DOHH2 (cell line): Measurements from ENCODE around the gene TTC27.

Experiments
- H3F3A ChIP-seq: fragments of 200-600 bp; sonication (generic), shearing (Covaris generic); 2 replicates; pipeline ENCODE4 v1.6.0; 2016; ENCODE audit warnings: antibody characterized with exemption, mild to moderate bottlenecking; ENCODE audit not compliant: control insufficient read depth, insufficient read depth
- H3K27ac ChIP-seq: fragments of 200-600 bp; sonication (generic); 2 replicates; pipeline ENCODE4 v1.5.1; 2014; ENCODE audit warnings: low read depth, mild to moderate bottlenecking, low read length, moderate library complexity
- H3K27me3 ChIP-seq: fragments of 200-600 bp; sonication (generic); 2 replicates; pipeline ENCODE4 v1.6.1; 2014; ENCODE audit warnings: mild to moderate bottlenecking, low read length, mixed read lengths; ENCODE audit not compliant: control insufficient read depth
- H3K36me3 ChIP-seq: fragments of 200-600 bp; sonication (generic); 2 replicates; pipeline ENCODE4 v1.6.1; 2014; ENCODE audit warnings: mild to moderate bottlenecking, low read length, moderate library complexity, mixed read lengths; ENCODE audit not compliant: control insufficient read depth
- H3K4me1 ChIP-seq: fragments of 200-600 bp; sonication (generic); 2 replicates; pipeline ENCODE4 v1.6.1; 2014; ENCODE audit warnings: mild to moderate bottlenecking, low read length, mixed read lengths; ENCODE audit not compliant: control insufficient read depth
- H3K4me2 ChIP-seq: fragments of 200-600 bp; sonication (generic); 2 replicates; pipeline ENCODE4 v1.6.0; 2014; ENCODE audit warnings: mild to moderate bottlenecking, low read length, moderate library complexity
- H3K4me3 ChIP-seq: fragments of 200-600 bp; sonication (generic); 2 replicates; pipeline ENCODE4 v1.5.1; 2014; ENCODE audit warnings: mild to moderate bottlenecking, low read length, mixed read lengths
- H3K79me2 ChIP-seq: fragments of 200-600 bp; sonication (generic); 2 replicates; pipeline ENCODE4 v1.6.1; 2014; ENCODE audit warnings: mild to moderate bottlenecking, low read length, mixed read lengths; ENCODE audit not compliant: control insufficient read depth
- H3K9me2 ChIP-seq: fragments of 200-600 bp; sonication (generic); replicated peaks from 2 replicates; pipeline ENCODE4 v1.6.1; 2014; ENCODE audit warnings: mild to moderate bottlenecking, low read length, mixed read lengths; ENCODE audit not compliant: control insufficient read depth
- H3K9me3 ChIP-seq: fragments of 200-600 bp; sonication (generic); 2 replicates; pipeline ENCODE4 v1.6.1; 2014; ENCODE audit warnings: antibody characterized with exemption, low read length, mixed read lengths; ENCODE audit not compliant: control insufficient read depth, insufficient read depth
- H4K20me1 ChIP-seq: fragments of 200-600 bp; sonication (generic); 2 replicates; pipeline ENCODE4 v1.6.0; 2014; ENCODE audit warnings: low read depth, mild to moderate bottlenecking, antibody characterized with exemption, low read length, moderate library complexity; ENCODE audit not compliant: control insufficient read depth, insufficient read depth
- EZH2phosphoT487 ChIP-seq: fragments of 200-600 bp; sonication (generic); IDR thresholded peaks from 2 replicates; pipeline ENCODE4 v1.6.1; 2017; ENCODE audit warnings: borderline replicate concordance, mild to moderate bottlenecking, antibody characterized with exemption, low read length, moderate library complexity, mixed read lengths
- TF ChIP-seq, protein P1 (sequence below): fragments of 200-600 bp; sonication (generic); IDR thresholded peaks from one replicate; pipeline ENCODE4 v1.5.1; 2014; ENCODE audit warnings: antibody characterized with exemption, mild to moderate bottlenecking, low read depth, low read length; ENCODE audit not compliant: poor library complexity, severe bottlenecking

Gene TTC27

GRCh38 chr2:32699151-32699550 is 71.3 kb downstream of the TTC27 start:
- Histone ChIP-seq H3K4me3 (no peak overlapping the region), H3K36me3 (peaks cover 8% of the 10 kb centered on the region), H3K9me2 (no peaks in the 10 kb centered on the region), H3K4me2 (no peak overlapping the region), H3K27me3 (no peaks in the 10 kb centered on the region), H3K4me1 (peaks cover 3% of the 10 kb centered on the region; the same call in 1 of the 2 replicates), H3K79me2 (no peaks in the 10 kb centered on the region), H3K9me3 (no peaks in the 10 kb centered on the region), H3K27ac (no peak overlapping the region), H4K20me1 (no peaks in the 10 kb centered on the region), H3F3A (no peaks in the 10 kb centered on the region)
- TF ChIP-seq, protein P1, sequence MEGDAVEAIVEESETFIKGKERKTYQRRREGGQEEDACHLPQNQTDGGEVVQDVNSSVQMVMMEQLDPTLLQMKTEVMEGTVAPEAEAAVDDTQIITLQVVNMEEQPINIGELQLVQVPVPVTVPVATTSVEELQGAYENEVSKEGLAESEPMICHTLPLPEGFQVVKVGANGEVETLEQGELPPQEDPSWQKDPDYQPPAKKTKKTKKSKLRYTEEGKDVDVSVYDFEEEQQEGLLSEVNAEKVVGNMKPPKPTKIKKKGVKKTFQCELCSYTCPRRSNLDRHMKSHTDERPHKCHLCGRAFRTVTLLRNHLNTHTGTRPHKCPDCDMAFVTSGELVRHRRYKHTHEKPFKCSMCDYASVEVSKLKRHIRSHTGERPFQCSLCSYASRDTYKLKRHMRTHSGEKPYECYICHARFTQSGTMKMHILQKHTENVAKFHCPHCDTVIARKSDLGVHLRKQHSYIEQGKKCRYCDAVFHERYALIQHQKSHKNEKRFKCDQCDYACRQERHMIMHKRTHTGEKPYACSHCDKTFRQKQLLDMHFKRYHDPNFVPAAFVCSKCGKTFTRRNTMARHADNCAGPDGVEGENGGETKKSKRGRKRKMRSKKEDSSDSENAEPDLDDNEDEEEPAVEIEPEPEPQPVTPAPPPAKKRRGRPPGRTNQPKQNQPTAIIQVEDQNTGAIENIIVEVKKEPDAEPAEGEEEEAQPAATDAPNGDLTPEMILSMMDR = no peak
- no peak for TF ChIP-seq EZH2phosphoT487

DNA sequence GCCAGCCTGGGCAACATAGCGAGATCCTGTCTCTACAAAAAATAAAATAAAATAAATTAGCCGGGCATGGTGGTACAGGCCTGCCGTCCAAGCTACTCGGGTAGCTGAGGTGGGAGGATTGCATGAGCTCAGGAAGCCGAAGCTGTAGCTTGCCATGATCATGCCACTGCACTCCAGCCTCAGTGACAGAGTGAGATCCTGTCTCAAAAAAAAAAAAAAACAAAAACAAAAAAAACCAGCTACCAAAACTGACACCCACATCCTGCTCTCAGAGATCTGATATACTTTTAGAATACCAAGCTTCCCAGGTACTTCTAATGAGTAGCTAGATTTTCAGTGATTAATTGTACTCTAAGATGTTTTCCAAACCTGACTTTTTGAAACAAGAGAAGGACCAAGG is 74.0 kb downstream of the TTC27 start:
- no peak for TF ChIP-seq EZH2phosphoT487
- TF ChIP-seq, protein P1 = no peak
- Histone ChIP-seq H3K4me1 (peaks cover 3% of the 10 kb centered on the region; the same call in 1 of the 2 replicates), H3K36me3 (peaks cover 12% of the 10 kb centered on the region), H3K79me2 (no peaks in the 10 kb centered on the region), H3K9me3 (no peaks in the 10 kb centered on the region), H3K4me3 (no peak overlapping the region), H3K27me3 (no peaks in the 10 kb centered on the region), H3K27ac (no peak overlapping the region), H4K20me1 (no peaks in the 10 kb centered on the region), H3K4me2 (no peak overlapping the region), H3F3A (no peaks in the 10 kb centered on the region), H3K9me2 (no peaks in the 10 kb centered on the region)

- H3K4me3 ChIP-seq = no peak overlapping the region
- no peak for TF ChIP-seq EZH2phosphoT487
- TF ChIP-seq, protein P1 = no peak
- H3K36me3 ChIP-seq = peaks cover 13% of the 10 kb centered on the region
- no peaks in the 10 kb centered on the region for H3K9me2 ChIP-seq
- no peaks in the 10 kb centered on the region for H3K27me3 ChIP-seq
- no peak overlapping the region for H3K27ac ChIP-seq
- no peaks in the 10 kb centered on the region for H3K9me3 ChIP-seq
- no peak overlapping the region for H3K4me2 ChIP-seq
- no peaks in the 10 kb centered on the region for H3K79me2 ChIP-seq
- H3K4me1 ChIP-seq = peaks cover 3% of the 10 kb centered on the region; the same call in 1 of the 2 replicates
- no peaks in the 10 kb centered on the region for H3F3A ChIP-seq
- no peaks in the 10 kb centered on the region for H4K20me1 ChIP-seq
These were observed 74.6 kb downstream of the TTC27 start for GRCh38 chr2:32702303-32703064.
